22Rv1 (cell line): ENCODE results near the gene QRICH2.
A peak's percentile ranks its signal among the peaks of the same experiment; 100 is the strongest.

ENCODE experiments used
- H3K27ac ChIP-seq: fragments of 450-650 bp; 2 replicates; pipeline ENCODE4 v1.5.1; 2017
- ZFX ChIP-seq: fragments of 450-650 bp; IDR thresholded peaks from 2 replicates; pipeline ENCODE4 v1.6.1; 2017; ENCODE audit warnings: antibody characterized with exemption, borderline replicate concordance
- TF ChIP-seq, protein P1 (sequence below): fragments of 450-650 bp; IDR thresholded peaks from 2 replicates; pipeline ENCODE4 v1.5.1; 2017; ENCODE audit warnings: mild to moderate bottlenecking

Gene QRICH2

DNA sequence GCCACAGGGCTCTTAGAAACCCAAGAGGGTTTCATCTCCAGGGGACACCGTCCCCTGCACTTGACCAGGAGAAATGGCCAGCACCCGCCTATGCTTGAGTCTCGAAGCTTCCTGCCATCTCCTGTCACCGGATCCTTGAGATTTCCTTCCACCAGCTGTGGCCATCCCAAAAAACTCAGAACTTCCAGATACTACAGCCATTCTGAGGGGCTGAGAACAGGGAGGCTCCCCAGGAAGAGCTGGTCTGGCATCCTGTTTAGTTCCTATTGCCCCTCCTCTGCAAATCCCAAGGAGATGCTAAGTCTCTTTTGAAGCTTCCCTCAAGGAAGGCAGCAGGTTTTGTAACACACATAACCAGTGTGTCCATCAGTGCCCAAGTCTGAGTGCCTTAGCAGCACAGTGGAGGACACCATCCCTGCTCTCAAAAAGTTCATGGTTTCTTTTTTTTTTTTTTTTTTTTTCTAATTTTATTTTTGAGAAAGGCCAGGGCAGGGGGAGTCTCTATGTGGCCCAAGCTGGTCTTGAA lies 41.0 kb downstream of the QRICH2 start:
- TF ChIP-seq, protein P1, sequence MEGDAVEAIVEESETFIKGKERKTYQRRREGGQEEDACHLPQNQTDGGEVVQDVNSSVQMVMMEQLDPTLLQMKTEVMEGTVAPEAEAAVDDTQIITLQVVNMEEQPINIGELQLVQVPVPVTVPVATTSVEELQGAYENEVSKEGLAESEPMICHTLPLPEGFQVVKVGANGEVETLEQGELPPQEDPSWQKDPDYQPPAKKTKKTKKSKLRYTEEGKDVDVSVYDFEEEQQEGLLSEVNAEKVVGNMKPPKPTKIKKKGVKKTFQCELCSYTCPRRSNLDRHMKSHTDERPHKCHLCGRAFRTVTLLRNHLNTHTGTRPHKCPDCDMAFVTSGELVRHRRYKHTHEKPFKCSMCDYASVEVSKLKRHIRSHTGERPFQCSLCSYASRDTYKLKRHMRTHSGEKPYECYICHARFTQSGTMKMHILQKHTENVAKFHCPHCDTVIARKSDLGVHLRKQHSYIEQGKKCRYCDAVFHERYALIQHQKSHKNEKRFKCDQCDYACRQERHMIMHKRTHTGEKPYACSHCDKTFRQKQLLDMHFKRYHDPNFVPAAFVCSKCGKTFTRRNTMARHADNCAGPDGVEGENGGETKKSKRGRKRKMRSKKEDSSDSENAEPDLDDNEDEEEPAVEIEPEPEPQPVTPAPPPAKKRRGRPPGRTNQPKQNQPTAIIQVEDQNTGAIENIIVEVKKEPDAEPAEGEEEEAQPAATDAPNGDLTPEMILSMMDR, result no peak
- no peak for TF ChIP-seq ZFX
- peak overlapping the region; percentile 94 for H3K27ac ChIP-seq

GRCh38 chr17:76266244-76266938 lies 41.7 kb downstream of the QRICH2 start:
- H3K27ac ChIP-seq, result peak overlapping the region; percentile 94
- TF ChIP-seq, protein P1, result no peak
- TF ChIP-seq ZFX, result no peak

DNA sequence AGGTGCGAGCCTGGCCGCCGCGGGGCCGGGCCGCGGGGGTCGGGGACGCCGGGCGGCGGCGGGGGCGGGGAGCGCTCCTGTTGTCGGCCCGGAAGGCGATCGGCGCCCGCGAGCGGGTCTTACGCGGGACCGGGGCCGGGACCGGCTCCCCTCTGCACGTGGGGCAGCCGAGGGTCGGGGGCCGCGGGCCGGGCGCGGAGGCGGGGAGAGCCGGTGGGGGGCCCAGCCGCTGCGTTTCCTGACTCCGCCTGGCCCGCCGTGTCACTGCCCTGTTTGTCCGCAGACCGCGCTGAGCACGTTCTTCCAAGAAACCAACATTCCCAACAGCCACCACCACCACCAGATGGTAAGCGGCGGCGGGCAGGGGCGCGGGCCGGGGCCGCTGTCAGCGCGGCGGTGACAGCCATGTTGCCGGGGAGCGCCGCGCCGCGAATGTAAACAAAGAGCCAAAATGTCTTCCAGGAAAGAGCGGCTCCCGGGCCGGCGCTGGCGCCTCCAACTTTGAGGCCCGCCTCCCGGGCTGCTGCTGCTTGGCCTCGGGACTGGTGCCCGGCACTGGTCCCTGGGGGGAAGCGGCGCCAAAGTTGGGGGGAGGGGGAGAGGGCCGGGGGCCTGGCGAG lies 42.3 kb downstream of the QRICH2 start:
- TF ChIP-seq, protein P1, result 0 out of 2 replicates have a peak, but pooled peaks have one; percentile 7
- TF ChIP-seq ZFX, result no peak
- H3K27ac ChIP-seq, result peak overlapping the region; percentile 94

- TF ChIP-seq, protein P1, result no peak
- no peak for TF ChIP-seq ZFX
- H3K27ac ChIP-seq, result peak within 1 kb of the TSS; percentile 94
Measured at GRCh38 chr17:76264755-76265623, 43.1 kb downstream of the QRICH2 start, which contains the start of gene UBALD2. Gene UBALD2 (plus strand): TSS chr17:76265348. CDS start chr17:76265506, 158 bp downstream.

GRCh38 chr17:76264425-76264754 lies 43.7 kb downstream of the QRICH2 start:
- H3K27ac ChIP-seq, result peak overlapping the region; percentile 94

GRCh38 chr17:76263896-76264295 lies 44.2 kb downstream of the QRICH2 start:
- no peak for TF ChIP-seq ZFX
- TF ChIP-seq, protein P1, result no peak

More at GRCh38 chr17:76264425-76264754, 43.7 kb downstream of the QRICH2 start:
- no peak for TF ChIP-seq ZFX
- TF ChIP-seq, protein P1, result no peak

More at GRCh38 chr17:76263896-76264295, 44.2 kb downstream of the QRICH2 start:
- H3K27ac ChIP-seq, result peak overlapping the region; percentile 94
